ENCODE results near the gene PLA1A.
"Not testable (repeated sequence)": the region's sequence is repeated elsewhere in the genome, so short reads cannot be mapped to it uniquely, and the experiment has no call there.

The PLA1A gene, protein sequence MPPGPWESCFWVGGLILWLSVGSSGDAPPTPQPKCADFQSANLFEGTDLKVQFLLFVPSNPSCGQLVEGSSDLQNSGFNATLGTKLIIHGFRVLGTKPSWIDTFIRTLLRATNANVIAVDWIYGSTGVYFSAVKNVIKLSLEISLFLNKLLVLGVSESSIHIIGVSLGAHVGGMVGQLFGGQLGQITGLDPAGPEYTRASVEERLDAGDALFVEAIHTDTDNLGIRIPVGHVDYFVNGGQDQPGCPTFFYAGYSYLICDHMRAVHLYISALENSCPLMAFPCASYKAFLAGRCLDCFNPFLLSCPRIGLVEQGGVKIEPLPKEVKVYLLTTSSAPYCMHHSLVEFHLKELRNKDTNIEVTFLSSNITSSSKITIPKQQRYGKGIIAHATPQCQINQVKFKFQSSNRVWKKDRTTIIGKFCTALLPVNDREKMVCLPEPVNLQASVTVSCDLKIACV

DNA sequence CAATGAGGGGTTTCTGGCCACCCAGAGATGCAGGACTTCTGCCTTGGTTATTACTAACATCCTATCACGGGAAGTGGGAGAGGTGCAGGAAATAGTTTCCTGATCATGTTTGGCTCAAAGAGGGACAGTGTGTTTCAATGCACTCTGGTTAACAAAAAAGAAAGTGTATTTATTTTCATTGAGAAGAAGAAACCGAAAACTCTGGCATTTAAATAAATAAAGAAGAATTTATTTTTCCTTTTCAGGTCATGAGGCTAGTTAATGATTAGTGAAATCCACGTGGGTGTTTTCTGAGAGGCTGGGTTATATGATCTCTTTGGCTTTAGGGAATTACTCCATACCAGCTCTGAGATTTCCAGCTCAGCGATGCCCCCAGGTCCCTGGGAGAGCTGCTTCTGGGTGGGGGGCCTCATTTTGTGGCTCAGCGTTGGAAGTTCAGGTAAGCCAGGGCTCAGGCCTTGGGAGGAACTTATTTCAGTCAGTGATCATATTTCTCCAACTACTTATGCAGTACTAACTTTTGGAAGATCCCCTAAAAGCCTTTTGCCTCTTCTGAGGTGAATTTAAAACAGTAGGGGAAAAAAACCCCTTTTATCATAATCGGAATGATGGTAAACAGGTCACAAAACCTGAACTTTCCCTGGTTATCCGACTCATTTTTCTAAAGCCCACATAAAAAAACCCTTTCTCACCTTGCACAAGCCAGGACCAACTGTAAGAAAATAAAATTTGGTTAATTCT, at the start of gene PLA1A:
Gene PLA1A (plus strand): TSS at position 338 of the 741 bp plus-strand sequence. CDS start 29 bp downstream, at position 367.
- DNase-seq, result no peak

DNA sequence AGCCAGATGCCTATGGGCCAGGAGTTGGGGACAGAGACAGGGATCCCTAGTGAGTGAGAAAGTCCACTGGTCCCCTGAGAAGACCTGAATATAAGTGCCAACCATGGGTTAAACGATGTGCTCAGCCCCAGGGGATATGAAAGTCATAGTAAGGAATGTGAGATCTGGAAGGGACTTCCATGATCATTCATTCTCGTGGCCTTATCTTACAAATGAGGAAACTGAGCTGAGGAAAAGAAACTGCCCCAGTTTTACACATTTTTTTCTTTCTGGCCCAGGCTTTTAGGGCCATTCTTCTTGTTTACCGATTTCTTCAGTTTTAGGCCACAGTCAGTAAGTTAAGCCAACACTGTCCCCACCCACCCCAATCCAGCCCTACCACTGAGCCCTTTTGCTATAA, 49.3 kb upstream of the PLA1A start:
- no peak for DNase-seq

DNA sequence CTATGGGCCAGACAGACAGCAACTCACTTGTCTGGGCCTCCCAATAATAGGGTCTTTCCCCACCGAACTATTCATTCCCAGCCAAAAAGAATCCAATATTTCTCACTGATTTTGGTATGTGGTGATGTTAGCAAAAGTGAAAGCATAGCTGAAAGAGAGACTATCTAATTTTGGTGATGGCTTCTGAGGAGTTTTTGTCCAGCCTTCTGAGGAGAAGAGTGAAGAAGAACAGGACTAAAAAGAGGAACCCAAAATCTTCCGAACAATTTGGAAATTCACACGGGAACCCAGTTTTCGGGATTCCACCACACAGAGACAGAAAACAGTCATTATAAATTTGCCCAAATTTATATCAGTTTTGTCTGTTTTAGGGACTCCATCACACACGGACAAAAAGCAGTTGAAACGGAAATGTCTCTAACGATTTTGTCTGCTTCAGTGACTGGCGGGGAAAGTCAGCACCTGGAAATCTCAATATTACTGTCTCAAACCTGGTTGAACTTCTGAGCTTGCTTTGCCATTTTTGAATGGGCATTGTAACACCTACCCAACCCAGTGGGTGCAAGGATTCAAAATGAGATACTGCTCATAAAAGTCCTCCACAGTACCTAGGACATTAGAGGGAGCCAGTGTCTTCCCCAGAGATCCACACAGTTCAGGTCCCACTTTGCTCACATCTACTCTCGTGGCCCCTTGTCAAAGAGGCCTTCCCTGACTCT, 47.3 kb upstream of the PLA1A start:
- DNase-seq, result no peak

DNA sequence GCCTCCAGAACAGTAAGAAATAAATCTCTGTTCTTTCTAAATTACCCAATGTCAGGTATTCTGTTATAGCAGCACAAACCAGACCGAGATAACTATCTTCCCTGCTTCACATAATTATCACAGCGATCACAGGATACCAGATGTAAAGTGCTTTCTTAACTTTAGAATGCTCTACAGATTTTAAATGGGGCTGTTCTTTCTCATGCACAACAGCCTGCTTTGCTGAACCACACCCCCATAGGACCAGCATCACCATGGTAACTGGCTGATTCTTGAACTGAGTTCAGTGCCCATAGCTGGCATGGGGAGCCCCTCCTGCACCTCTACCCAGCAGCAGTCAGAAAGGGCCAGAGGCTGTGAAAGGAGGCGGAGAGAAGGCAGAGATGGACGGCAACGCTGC, 46.1 kb upstream of the PLA1A start:
- DNase-seq, result no peak

GRCh38 chr3:119552928-119553327, 44.8 kb upstream of the PLA1A start:
- DNase-seq, result not testable (repeated sequence)

- DNase-seq, result no peak
Measured at GRCh38 chr3:119553823-119554415, 43.8 kb upstream of the PLA1A start.

DNA sequence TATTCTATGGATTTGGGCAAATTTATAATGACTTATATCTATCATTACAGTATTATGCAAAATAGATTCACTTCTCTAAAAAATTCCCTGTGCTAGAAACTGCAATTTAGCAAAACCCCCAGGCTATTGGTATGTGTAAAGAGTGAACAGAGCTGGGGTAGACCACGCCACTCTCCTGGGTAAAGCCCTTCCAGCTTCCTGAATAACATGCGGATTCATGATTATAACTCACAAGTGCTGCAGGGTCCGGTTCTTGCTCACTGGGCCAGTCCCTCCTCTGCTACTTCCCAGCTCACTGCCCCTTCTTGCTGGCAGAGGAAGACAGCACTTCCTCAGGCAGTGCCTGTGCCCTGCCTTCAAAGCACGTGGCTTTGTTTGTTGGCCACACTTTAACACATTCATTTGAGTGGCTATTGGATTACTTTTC, 42.4 kb upstream of the PLA1A start:
- DNase-seq, result no peak

- no peak for DNase-seq
Measured at GRCh38 chr3:119555929-119556328, 41.8 kb upstream of the PLA1A start.

- DNase-seq, result no peak
Measured at GRCh38 chr3:119557192-119557876, 40.4 kb upstream of the PLA1A start.

GRCh38 chr3:119557877-119558269, 39.8 kb upstream of the PLA1A start:
- no peak for DNase-seq

- DNase-seq, result no peak
Measured at GRCh38 chr3:119558626-119559317, 38.9 kb upstream of the PLA1A start.

DNA sequence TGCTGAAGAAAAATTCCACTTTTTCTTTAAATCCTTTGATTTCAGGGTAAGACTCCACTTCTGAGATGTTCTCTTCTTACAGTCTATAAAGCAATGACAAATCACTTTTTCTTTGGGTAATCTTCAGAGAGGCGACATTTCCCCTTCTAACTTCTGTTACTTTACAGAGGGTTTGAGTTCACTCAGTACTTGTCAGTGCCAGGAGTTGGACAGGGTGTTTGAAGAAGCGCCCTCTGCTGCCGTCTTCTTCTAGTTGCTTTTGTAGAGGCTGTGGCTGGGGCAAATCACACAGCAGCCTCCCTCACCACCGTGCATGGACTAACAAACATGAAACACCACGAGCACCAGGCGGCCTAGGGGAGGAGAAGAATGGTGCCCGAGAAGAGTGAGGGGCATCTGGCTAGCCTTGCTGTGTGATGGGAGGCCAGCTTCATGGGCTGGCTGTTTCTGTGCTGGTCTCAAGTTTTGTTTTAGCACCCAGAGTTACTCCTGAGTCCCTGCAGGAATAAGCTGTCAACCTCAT, 38.2 kb upstream of the PLA1A start, which contains the start of gene CD80:
Gene CD80 (minus strand): TSS at position 174 of the 523 bp plus-strand sequence. CDS start 1,886 bp downstream, outside the sequence.
- peak; percentile 70 for DNase-seq

DNA sequence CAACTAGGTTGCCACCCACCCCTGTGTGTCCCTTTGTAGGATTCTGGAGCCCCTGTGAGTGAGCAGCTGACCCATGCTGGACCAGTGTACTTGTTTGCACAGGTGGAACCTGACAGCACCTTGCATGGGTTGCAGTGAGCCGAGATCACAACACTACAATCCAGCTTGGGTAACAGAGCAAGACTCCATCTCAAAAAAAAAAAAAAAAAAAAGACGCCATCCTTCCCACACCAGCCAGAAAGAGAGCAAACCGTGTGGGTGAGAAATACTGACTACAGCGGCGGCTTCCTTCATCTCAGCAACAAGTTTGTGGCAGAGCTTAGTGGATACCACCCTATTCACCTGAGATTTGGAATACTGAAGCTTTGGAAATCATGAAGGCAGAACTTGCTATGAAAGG, 37.5 kb upstream of the PLA1A start:
- DNase-seq, result no peak

DNA sequence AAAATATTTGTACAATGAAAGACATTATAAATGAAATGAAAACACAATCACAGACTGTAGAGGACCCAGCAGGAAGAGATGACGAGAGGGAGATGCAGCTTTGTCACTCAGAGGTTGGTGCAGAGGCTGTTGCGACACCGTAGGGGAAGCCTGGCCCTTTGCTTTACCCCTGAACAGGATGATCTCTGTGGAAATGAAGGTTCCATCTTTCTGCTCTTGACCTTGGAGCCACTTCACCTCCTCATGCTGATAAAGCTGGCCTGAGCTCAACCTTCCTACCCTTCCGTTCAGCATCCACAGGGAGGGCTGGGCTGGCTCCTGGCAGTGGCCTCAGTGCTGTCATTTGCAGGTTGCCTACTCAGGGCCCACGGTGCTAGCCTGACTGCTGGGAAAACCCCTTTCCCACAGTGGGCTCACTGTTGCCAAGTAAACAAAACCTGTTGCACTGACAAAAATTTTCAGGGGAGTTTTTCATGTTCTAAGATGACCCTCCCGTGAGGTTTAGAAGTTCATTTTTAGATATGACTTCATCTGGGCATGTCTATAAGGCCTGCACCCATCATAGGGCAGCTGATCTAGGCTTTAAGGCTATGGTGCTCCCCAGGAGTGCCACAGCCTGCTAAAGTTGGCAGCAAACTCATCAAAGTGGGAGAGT, 35.3 kb upstream of the PLA1A start:
- DNase-seq, result peak; percentile 70

- not testable (repeated sequence) for DNase-seq
Measured at GRCh38 chr3:119563334-119563733, 34.4 kb upstream of the PLA1A start.

GRCh38 chr3:119569156-119569555, 28.5 kb upstream of the PLA1A start:
- DNase-seq, result no peak

DNA sequence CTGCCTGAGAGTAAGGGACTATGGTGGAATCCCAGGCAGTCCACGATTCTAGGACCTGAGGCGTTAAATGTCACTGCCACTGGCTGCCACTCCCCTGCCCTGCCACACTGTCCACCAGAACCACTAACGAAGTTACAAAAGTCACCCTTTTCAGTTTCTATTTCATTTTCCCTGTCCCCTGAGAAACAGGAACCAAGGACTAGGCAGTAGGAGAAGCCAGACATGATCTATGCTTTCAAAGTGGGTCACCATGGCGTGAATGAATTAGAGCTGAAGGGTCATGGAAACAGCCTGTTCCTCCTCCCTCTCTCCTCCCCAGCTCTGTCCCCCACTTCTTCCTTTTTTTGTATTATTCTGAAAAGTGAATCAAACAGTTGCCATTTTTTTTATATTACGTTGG, 27.5 kb upstream of the PLA1A start:
- peak; percentile 23 for DNase-seq

GRCh38 chr3:119571230-119571629, 26.5 kb upstream of the PLA1A start:
- DNase-seq, result no peak

DNA sequence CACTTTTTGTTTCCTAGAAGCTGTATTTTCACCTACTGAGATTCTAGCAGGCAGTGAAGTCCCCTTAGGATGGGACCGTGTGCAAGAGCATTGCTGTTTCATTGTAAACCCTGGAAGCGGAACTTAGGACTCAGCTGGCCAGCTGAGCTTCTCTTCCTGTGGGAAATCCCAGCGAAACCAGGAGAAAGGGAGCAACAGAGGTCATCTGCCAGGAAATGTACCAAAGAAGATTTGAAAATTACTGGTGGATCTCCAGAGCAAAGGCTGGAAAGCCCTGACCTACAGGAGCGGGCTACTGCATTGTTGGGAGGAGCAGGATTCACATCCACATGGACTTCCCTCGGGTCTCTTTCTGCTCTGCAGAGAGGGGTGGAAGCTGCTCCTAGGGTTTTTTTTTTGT, 26.0 kb upstream of the PLA1A start:
- DNase-seq, result no peak

DNA sequence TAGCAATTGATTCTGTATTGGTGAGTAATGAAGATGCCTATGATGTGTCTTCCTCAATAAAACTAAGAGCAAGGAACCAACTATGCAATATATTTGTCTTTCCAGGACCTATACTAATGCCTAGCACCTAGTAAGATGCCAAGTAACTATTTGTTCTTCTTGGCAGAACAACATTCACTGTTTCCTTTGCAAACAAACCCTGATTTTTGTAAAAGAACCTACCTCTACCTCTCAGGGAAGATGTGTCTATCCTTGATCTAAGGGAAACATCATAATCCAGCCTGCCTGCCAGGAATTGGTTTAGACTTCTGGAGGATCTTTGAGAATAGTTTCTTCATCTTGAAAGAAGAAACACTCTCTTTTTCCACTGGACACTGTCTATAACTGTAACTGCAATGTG, 22.2 kb upstream of the PLA1A start:
- DNase-seq, result no peak

Measured in CD4-positive, alpha-beta T cell treated with Interleukin-10 for 1 hour (primary cell).